HepG2 (cell line): ENCODE results near the gene LITAFD. TPM values are rescaled to one million over a fixed set of nuclear protein-coding genes. Genes with fewer than 3 reads are reported as not detected.

Source experiments
- AHR ChIP-seq: IDR thresholded peaks from 2 replicates; pipeline ENCODE4 v1.6.1; 2018; ENCODE audit warnings: missing genetic modification reagents, missing compliant biosample characterization
- FOSL1 ChIP-seq: sonication (generic); formaldehyde crosslinking; IDR thresholded peaks from 2 replicates; pipeline ENCODE4 v1.9.0; 2021; ENCODE audit warnings: missing genetic modification reagents, borderline replicate concordance
- HDAC1 ChIP-seq: sonication (generic); formaldehyde crosslinking; IDR thresholded peaks from 2 replicates; pipeline ENCODE4 v1.5.1; 2020; ENCODE audit warnings: mild to moderate bottlenecking, missing genetic modification reagents
- ISL2 ChIP-seq: sonication (generic); formaldehyde crosslinking; IDR thresholded peaks from 2 replicates; pipeline ENCODE4 v1.5.0; 2020; ENCODE audit warnings: missing genetic modification reagents
- JDP2 ChIP-seq: sonication (generic); formaldehyde crosslinking; IDR thresholded peaks from 2 replicates; pipeline ENCODE4 v1.8.1; 2022; ENCODE audit warnings: missing genetic modification reagents, borderline replicate concordance
- MNT ChIP-seq: fragments of 450-650 bp; IDR thresholded peaks from 2 replicates; pipeline ENCODE4 v1.6.1; 2016
- PAXIP1 ChIP-seq: sonication (generic); formaldehyde crosslinking; conservative IDR thresholded peaks from 2 replicates; pipeline ENCODE4 v1.4.0; 2020; ENCODE audit warnings: mild to moderate bottlenecking, missing genetic modification reagents, moderate library complexity
- REL ChIP-seq: sonication (generic); formaldehyde crosslinking; conservative IDR thresholded peaks from 2 replicates; pipeline ENCODE4 v1.8.0; 2022; ENCODE audit warnings: mild to moderate bottlenecking, missing genetic modification reagents, moderate library complexity
- SATB2 ChIP-seq: sonication (generic); formaldehyde crosslinking; IDR thresholded peaks from 2 replicates; pipeline ENCODE4 v1.5.0; 2020; ENCODE audit warnings: missing genetic modification reagents
- SIX4 ChIP-seq: sonication (generic); formaldehyde crosslinking; IDR thresholded peaks from 2 replicates; pipeline ENCODE4 v1.4.0; 2020; ENCODE audit warnings: missing genetic modification reagents
- ZBTB7A ChIP-seq: sonication (generic); formaldehyde crosslinking; IDR thresholded peaks from 2 replicates; pipeline ENCODE4 v1.8.0; 2022; ENCODE audit warnings: mild to moderate bottlenecking, missing genetic modification reagents
- ZMYM3 ChIP-seq: sonication (generic); formaldehyde crosslinking; IDR thresholded peaks from 2 replicates; pipeline ENCODE4 v1.5.1; 2020; ENCODE audit warnings: mild to moderate bottlenecking, missing genetic modification reagents
- ZNF34 ChIP-seq: sonication (generic); formaldehyde crosslinking; IDR thresholded peaks from 2 replicates; pipeline ENCODE4 v1.4.0; 2020; ENCODE audit warnings: mild to moderate bottlenecking, missing genetic modification reagents, borderline replicate concordance
- ZNF383 ChIP-seq: sonication (generic); formaldehyde crosslinking; IDR thresholded peaks from 2 replicates; pipeline ENCODE4 v1.4.0; 2020; ENCODE audit warnings: missing genetic modification reagents, mild to moderate bottlenecking, borderline replicate concordance
- ZNF75D ChIP-seq: sonication (generic); formaldehyde crosslinking; IDR thresholded peaks from 2 replicates; pipeline ENCODE4 v1.8.1; 2023; ENCODE audit warnings: missing genetic modification reagents, mild to moderate bottlenecking, borderline replicate concordance
- ZNF781 ChIP-seq: sonication (generic); formaldehyde crosslinking; IDR thresholded peaks from 2 replicates; pipeline ENCODE4 v1.5.1; 2020; ENCODE audit warnings: borderline replicate concordance, mild to moderate bottlenecking, missing genetic modification reagents; ENCODE audit errors: not compliant biosample characterization
- ZNF790 ChIP-seq: sonication (generic); formaldehyde crosslinking; IDR thresholded peaks from 2 replicates; pipeline ENCODE4 v1.8.0; 2022; ENCODE audit warnings: missing genetic modification reagents, mild to moderate bottlenecking, borderline replicate concordance
- ZSCAN30 ChIP-seq: sonication (generic); formaldehyde crosslinking; IDR thresholded peaks from 2 replicates; pipeline ENCODE4 v1.5.0; 2020; ENCODE audit warnings: mild to moderate bottlenecking, missing genetic modification reagents
- polyA plus RNA-seq, 8 experiments: library from polyadenylated mRNA; depleted of rRNA in 3 of 8; stranded (reverse) in 7 of 8; unstranded in 1 of 8; fragments of >200 nt; fragmentation: Illumina TruSeq in 4 of 8; extraction: Trizol in 4 of 8; gene quantifications; 2 replicates each; pipeline versions ENCODE4 v1.2.1 to v1.2.3, GENCODE V29; 2011 to 2016; ENCODE audit warnings: low read depth in 4 of 8, missing spikeins in 1 of 8, mixed read lengths in 1 of 8; ENCODE audit not compliant: insufficient read depth in 1 of 8
- total RNA-seq, 5 experiments: library from RNA; depleted of rRNA; stranded (reverse); fragments of >200 nt; fragmentation: Illumina TruSeq; extraction: Trizol; gene quantifications; 2 replicates each; pipeline ENCODE4 v1.2.3, GENCODE V29; 2016; ENCODE audit warnings: low read depth in 1 of 5
- TF ChIP-seq, protein P1 (sequence below): sonication (generic); formaldehyde crosslinking; IDR thresholded peaks from 2 replicates; pipeline ENCODE4 v1.5.1; 2020; ENCODE audit warnings: missing genetic modification reagents, mild to moderate bottlenecking, borderline replicate concordance
- TF ChIP-seq, protein P2 (sequence below): sonication (generic); formaldehyde crosslinking; IDR thresholded peaks from 2 replicates; pipeline ENCODE4 v1.4.0; 2020; ENCODE audit warnings: missing genetic modification reagents, borderline replicate concordance

The LITAFD gene
- total and polyA plus RNA-seq, 2 of the 13 experiments (the other 11 are each of a cell fraction or from before 2014, with no cell fraction given): not detected

DNA sequence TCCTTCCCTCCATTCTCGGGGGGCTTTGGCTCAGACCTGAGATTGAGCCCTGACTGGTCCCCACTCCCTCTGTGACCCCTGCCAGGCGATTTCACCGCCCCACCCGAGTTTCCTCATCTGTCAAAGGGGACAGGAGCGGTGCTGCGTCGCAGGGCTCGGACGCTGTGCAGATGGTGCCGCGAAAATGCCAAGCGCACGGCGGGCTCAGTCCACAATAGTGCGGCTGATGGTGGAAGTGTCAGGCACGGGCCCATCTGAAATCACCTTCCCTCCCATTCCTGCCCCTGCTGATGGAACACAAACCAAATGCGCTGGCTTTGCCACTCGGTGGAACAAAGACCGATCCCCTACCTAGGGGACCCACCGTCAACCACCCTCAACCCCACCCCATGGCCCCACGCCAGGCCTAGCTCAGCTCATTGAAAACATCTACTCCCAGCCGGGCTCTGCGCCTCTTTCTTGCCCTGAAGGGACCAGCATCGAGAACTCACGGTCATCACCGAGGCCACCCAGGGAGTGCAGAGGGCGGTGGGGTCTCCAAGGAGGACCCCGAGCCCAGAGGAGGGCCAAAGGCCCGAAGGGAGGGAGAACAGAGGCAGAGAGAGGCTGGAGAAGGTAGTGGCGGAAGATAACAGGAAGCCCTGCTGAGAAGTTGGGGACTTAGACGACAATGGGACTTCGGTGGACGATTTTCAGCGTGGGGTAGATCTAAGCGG, 14.8 kb upstream of the LITAFD start (continued):
- no peak for TF ChIP-seq PAXIP1 (CRISPR knock-in tag)
- TF ChIP-seq ZNF383 (CRISPR knock-in tag): 0 out of 2 replicates have a peak, but pooled peaks have one; percentile 14
- peak; percentile 93; the same call in 1 of the 2 replicates for TF ChIP-seq ZNF34 (CRISPR knock-in tag)
- TF ChIP-seq, protein P1, sequence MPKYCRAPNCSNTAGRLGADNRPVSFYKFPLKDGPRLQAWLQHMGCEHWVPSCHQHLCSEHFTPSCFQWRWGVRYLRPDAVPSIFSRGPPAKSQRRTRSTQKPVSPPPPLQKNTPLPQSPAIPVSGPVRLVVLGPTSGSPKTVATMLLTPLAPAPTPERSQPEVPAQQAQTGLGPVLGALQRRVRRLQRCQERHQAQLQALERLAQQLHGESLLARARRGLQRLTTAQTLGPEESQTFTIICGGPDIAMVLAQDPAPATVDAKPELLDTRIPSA (CRISPR knock-in tag): no peak
- TF ChIP-seq ZNF75D: no peak
- TF ChIP-seq ISL2: no peak; the same call in none of the 2 replicates
- no peak for TF ChIP-seq SIX4 (CRISPR knock-in tag)
- peak; percentile 55 for TF ChIP-seq ZNF781 (CRISPR knock-in tag)
- TF ChIP-seq JDP2: no peak
- no peak for TF ChIP-seq ZNF790 (CRISPR knock-in tag)
- no peak for TF ChIP-seq FOSL1 (CRISPR knock-in tag)
- no peak for TF ChIP-seq ZSCAN30 (CRISPR knock-in tag)
- peak; percentile 73; the same call in 1 of the 2 replicates for TF ChIP-seq ZBTB7A
- no peak; the same call in 1 of the 2 replicates for TF ChIP-seq REL (CRISPR knock-in tag)
- peak; percentile 68; the same call in 1 of the 2 replicates for TF ChIP-seq HDAC1 (CRISPR knock-in tag)
- no peak for TF ChIP-seq AHR (CRISPR knock-in tag)
- TF ChIP-seq, protein P2, sequence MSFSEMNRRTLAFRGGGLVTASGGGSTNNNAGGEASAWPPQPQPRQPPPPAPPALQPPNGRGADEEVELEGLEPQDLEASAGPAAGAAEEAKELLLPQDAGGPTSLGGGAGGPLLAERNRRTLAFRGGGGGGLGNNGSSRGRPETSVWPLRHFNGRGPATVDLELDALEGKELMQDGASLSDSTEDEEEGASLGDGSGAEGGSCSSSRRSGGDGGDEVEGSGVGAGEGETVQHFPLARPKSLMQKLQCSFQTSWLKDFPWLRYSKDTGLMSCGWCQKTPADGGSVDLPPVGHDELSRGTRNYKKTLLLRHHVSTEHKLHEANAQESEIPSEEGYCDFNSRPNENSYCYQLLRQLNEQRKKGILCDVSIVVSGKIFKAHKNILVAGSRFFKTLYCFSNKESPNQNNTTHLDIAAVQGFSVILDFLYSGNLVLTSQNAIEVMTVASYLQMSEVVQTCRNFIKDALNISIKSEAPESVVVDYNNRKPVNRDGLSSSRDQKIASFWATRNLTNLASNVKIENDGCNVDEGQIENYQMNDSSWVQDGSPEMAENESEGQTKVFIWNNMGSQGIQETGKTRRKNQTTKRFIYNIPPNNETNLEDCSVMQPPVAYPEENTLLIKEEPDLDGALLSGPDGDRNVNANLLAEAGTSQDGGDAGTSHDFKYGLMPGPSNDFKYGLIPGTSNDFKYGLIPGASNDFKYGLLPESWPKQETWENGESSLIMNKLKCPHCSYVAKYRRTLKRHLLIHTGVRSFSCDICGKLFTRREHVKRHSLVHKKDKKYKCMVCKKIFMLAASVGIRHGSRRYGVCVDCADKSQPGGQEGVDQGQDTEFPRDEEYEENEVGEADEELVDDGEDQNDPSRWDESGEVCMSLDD (CRISPR knock-in tag): 0 out of 2 replicates have a peak, but pooled peaks have one; percentile 17
- no peak for TF ChIP-seq MNT
- TF ChIP-seq ZMYM3 (CRISPR knock-in tag): 0 out of 2 replicates have a peak, but pooled peaks have one; percentile 17
- no peak for TF ChIP-seq SATB2 (CRISPR knock-in tag)
